Measurements from ENCODE around the gene IL13RA2. TPM values are rescaled to one million over a fixed set of nuclear protein-coding genes. Genes with fewer than 3 reads are reported as not detected.

IL13RA2 gene
- total and polyA plus RNA-seq, 7 donors = 0.03 to 0.09 TPM; not detected in 5

- no peak for ATAC-seq
- 60 to 76% (median 62%) methylated on average over 5 of the region's 5 CpGs for WGBS, 3 donors
- H3K4me1 ChIP-seq = no peaks in the 10 kb centered on the region
- peaks cover 0 to 9% (median 0%) of the 10 kb centered on the region in 3 donors for H3K27me3 ChIP-seq (ENCODE audit: insufficient read depth in 3 of 3, low read length in 2 of 3)
- H3K9me3 ChIP-seq = no peaks in the 10 kb centered on the region
- H3K4me3 ChIP-seq = no peak overlapping the region
- TF ChIP-seq CTCF (IDR thresholded peaks at IDR 0.05) = no peak
- no peaks in the 10 kb centered on the region for H3K36me3 ChIP-seq (ENCODE audit: insufficient read depth in 1 of 2, low read depth in 1 of 2)
- intact Hi-C loops (cut with DNase I) = no loop called here
- DNase-seq = no peak
- no peak overlapping the region for H3K27ac ChIP-seq
Observed at GRCh38 chrX:114985967-114986592, 31.3 kb downstream of the IL13RA2 start.

DNA sequence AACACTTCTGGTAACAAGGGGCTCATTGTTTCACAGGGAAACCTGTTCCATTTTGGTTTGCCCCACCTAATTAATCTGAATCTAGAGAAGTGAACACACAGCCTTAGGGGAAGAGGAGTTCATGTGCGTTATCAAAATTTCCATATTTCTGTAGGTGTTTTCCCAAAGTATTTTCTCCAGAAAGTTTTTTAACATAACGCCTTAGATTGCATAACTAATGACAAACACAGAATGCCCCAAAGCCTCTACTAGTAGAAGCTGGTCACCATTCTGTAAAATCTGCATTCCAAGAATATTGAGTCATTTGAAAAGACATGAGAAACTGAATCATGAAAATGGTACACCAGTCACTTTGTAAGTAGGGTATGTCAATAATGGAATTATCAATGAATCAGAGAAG is 41.1 kb downstream of the IL13RA2 start:
- Histone ChIP-seq H3K36me3 (ENCODE audit: insufficient read depth in 1 of 2, low read depth in 1 of 2) (no peaks in the 10 kb centered on the region), H3K9me3 (peaks cover 4% of the 10 kb centered on the region), H3K27me3 (ENCODE audit: insufficient read depth in 3 of 3, low read length in 2 of 3) (no peaks in the 10 kb centered on the region), H3K4me3 (no peak overlapping the region), H3K4me1 (no peaks in the 10 kb centered on the region), H3K27ac (no peak overlapping the region)
- TF ChIP-seq CTCF (IDR thresholded peaks at IDR 0.05) = no peak
- DNase-seq (no peak), ATAC-seq (no peak)
- intact Hi-C loops (cut with DNase I) = no loop called here
- 83 to 100% (median 96%) methylated on average over 2 of the region's 2 CpGs for WGBS, 3 donors

DNA sequence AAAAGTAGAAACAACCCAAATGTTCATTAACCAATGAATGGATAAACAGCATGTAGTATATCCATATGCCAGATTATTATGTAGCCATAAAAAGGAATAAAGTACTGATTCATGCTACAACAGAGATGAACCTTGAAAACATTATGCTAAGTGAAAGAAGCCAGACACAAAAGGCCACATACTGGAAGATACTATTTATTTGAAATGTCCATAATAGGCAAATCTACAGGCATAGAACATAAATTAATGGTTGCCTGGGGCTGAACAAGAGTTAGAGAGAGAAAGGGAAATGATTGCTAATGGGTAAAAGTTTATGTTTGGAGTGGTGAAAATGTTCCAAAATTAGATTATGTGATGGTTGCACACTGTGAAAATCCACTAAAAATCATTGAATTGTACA is 44.4 kb downstream of the IL13RA2 start:
- H3K4me3 ChIP-seq = no peak overlapping the region
- peaks cover 0 to 5% (median 0%) of the 10 kb centered on the region in 3 donors for H3K27me3 ChIP-seq (ENCODE audit: insufficient read depth in 3 of 3, low read length in 2 of 3)
- ATAC-seq (no peak), DNase-seq (no peak)
- no peaks in the 10 kb centered on the region for H3K4me1 ChIP-seq
- no peak for TF ChIP-seq CTCF (IDR thresholded peaks at IDR 0.05)
- H3K27ac ChIP-seq = no peak overlapping the region
- H3K36me3 ChIP-seq (ENCODE audit: insufficient read depth in 1 of 2, low read depth in 1 of 2) = no peaks in the 10 kb centered on the region
- intact Hi-C loops (cut with DNase I) = no loop called here
- peaks cover 4% of the 10 kb centered on the region for H3K9me3 ChIP-seq

- DNase-seq (no peak), ATAC-seq (no peak)
- Histone ChIP-seq H3K36me3 (ENCODE audit: insufficient read depth in 1 of 2, low read depth in 1 of 2) (no peaks in the 10 kb centered on the region), H3K4me3 (no peak overlapping the region), H3K27ac (no peak overlapping the region), H3K9me3 (peaks cover 4% of the 10 kb centered on the region), H3K27me3 (ENCODE audit: insufficient read depth in 3 of 3, low read length in 2 of 3) (peaks cover 0 to 15% (median 0%) of the 10 kb centered on the region in 3 donors), H3K4me1 (no peaks in the 10 kb centered on the region)
- 54 to 67% (median 62%) methylated on average over 3 of the region's 3 CpGs for WGBS, 3 donors
- TF ChIP-seq CTCF (IDR thresholded peaks at IDR 0.05) = no peak
- intact Hi-C loops (cut with DNase I) = no loop called here
Observed at GRCh38 chrX:114970806-114971205, 46.6 kb downstream of the IL13RA2 start.

GRCh38 chrX:114964374-114964773 is 53.0 kb downstream of the IL13RA2 start:
- Histone ChIP-seq H3K36me3 (ENCODE audit: insufficient read depth in 1 of 2, low read depth in 1 of 2) (no peaks in the 10 kb centered on the region), H3K4me3 (no peak overlapping the region), H3K4me1 (no peaks in the 10 kb centered on the region), H3K27me3 (ENCODE audit: insufficient read depth in 3 of 3, low read length in 2 of 3) (peaks cover 0 to 12% (median 0%) of the 10 kb centered on the region in 3 donors), H3K9me3 (no peaks in the 10 kb centered on the region), H3K27ac (no peak overlapping the region)
- intact Hi-C loops (cut with DNase I) = no loop called here
- no peak for TF ChIP-seq CTCF (IDR thresholded peaks at IDR 0.05)
- DNase-seq = no peak
- WGBS, 3 donors = 51 to 72% (median 60%) methylated on average over 3 of the region's 3 CpGs
- ATAC-seq = no peak
